Mesothelial cell of epicardium (in vitro differentiated cells): ENCODE results near the gene RYR1. TPM values are rescaled to one million over a fixed set of nuclear protein-coding genes. Genes with fewer than 3 reads are reported as not detected.

Source experiments
- DNase-seq, 2 experiments: peaks; one replicate each; pipeline ENCODE4 v3.0.0; 2021; ENCODE audit warnings: low spot score in 2 of 2; ENCODE audit not compliant: unreplicated experiment in 2 of 2
- H3K27ac Mint-ChIP-seq: 2 replicates; pipeline ENCODE4 v1.8.0; 2021; ENCODE audit warnings: mixed read lengths
- H3K27me3 Mint-ChIP-seq: 2 replicates; pipeline ENCODE4 v1.8.0; 2021; ENCODE audit warnings: low read depth, mixed read lengths
- H3K36me3 Mint-ChIP-seq: 2 replicates; pipeline ENCODE4 v1.8.0; 2021; ENCODE audit warnings: mixed read lengths
- H3K4me1 Mint-ChIP-seq: 2 replicates; pipeline ENCODE4 v1.8.0; 2021; ENCODE audit warnings: mixed read lengths
- H3K4me3 Mint-ChIP-seq: 2 replicates; pipeline ENCODE4 v1.8.0; 2021; ENCODE audit warnings: mild to moderate bottlenecking, moderate library complexity, mixed read lengths
- H3K9me3 Mint-ChIP-seq: 2 replicates; pipeline ENCODE4 v1.8.0; 2021; ENCODE audit warnings: mixed read lengths
- total RNA-seq: library from RNA; stranded (reverse); gene quantifications from 3 replicates; pipeline ENCODE4 v1.2.1, GENCODE V29; 2021
- TF ChIP-seq, protein P1 (sequence below): fragments of 200-600 bp; sonication (generic); IDR thresholded peaks from one replicate; pipeline ENCODE4 v1.5.0; 2021; ENCODE audit warnings: antibody characterized with exemption; ENCODE audit not compliant: unreplicated experiment

Gene RYR1
- total RNA-seq, 1 donor from 2014 or later: 0.27 TPM

DNA sequence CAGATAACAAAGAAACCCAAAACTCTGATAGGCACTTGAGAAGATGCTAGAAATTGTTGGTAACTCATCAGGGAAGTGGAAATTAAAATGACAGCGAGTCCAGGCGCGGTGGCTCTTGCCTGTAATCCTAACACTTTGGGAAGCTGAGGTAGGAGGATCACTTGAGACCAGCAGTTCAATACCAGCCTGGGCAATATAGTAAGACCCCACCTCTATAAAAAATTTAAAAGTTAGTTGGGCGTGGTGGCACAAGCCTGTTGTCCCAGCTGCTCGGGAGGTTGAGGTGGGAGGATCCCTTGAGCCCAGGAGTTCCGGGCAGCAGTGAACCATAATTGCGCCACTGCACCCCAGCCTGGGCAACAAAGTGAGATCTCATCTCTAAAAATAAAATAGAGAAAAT is 2.6 kb upstream of the RYR1 start:
- TF ChIP-seq, protein P1, sequence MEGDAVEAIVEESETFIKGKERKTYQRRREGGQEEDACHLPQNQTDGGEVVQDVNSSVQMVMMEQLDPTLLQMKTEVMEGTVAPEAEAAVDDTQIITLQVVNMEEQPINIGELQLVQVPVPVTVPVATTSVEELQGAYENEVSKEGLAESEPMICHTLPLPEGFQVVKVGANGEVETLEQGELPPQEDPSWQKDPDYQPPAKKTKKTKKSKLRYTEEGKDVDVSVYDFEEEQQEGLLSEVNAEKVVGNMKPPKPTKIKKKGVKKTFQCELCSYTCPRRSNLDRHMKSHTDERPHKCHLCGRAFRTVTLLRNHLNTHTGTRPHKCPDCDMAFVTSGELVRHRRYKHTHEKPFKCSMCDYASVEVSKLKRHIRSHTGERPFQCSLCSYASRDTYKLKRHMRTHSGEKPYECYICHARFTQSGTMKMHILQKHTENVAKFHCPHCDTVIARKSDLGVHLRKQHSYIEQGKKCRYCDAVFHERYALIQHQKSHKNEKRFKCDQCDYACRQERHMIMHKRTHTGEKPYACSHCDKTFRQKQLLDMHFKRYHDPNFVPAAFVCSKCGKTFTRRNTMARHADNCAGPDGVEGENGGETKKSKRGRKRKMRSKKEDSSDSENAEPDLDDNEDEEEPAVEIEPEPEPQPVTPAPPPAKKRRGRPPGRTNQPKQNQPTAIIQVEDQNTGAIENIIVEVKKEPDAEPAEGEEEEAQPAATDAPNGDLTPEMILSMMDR: no peak
- H3K27me3 Mint-ChIP-seq: peaks cover 36% of the 10 kb centered on the region
- no peaks in the 10 kb centered on the region for H3K36me3 Mint-ChIP-seq
- DNase-seq: no peak
- H3K27ac Mint-ChIP-seq: no peak overlapping the region
- H3K9me3 Mint-ChIP-seq: no peaks in the 10 kb centered on the region
- H3K4me1 Mint-ChIP-seq: peaks cover 12% of the 10 kb centered on the region
- H3K4me3 Mint-ChIP-seq: no peak overlapping the region

DNA sequence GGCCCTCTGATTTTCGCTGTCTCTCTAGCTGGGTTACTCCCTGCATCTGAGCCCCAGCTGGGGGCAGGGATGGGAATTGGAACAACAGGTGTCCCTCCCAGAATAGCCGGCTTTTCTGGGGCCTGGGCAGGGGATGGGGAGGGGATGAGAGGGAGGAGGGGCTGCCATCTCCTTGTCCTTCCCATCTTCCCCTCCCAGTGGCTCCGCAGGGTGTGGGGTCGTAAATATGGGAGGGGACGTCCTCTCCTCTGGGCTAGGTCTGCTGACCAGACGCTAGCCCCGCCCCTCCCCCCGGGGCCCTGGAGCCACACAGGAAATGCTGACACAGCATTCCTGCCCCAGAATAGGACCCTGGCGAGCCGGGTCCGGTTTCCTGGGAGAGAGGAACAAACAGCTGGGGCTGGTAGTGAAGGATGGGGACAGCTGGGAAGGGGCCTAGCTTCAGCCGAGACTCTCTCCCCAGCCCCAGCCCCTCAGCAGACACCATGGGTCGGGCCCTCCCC is 1.1 kb downstream of the RYR1 start:
- Mint-ChIP-seq H3K27ac (no peak overlapping the region), H3K4me3 (no peak overlapping the region), H3K9me3 (no peaks in the 10 kb centered on the region), H3K4me1 (peaks cover 8% of the 10 kb centered on the region), H3K27me3 (peaks cover 28% of the 10 kb centered on the region), H3K36me3 (no peaks in the 10 kb centered on the region)
- TF ChIP-seq, protein P1: no peak
- DNase-seq: no peak

DNA sequence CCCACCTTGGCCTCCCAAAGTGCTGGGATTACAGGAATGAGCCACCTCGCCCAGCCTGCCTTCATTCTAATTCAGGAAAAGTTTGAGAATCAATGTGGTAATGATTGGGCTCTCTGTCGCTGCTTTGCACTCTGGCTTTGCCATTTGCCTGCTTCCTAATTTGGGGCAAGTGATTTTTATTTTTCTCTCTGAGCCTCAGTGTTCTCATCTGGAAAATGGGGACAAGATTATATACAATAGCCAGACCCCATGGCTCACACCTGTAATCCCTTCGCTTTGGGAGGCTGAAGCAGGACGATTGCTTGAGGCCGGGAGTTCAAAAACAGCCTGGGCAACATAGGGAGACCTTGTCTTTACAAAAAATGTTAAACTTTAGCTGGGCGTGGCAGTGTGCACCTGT is 3.8 kb downstream of the RYR1 start:
- Mint-ChIP-seq H3K4me1 (peaks cover 8% of the 10 kb centered on the region), H3K9me3 (no peaks in the 10 kb centered on the region), H3K27me3 (peaks cover 22% of the 10 kb centered on the region), H3K36me3 (no peaks in the 10 kb centered on the region), H3K4me3 (no peak overlapping the region), H3K27ac (no peak overlapping the region)
- DNase-seq: no peak
- TF ChIP-seq, protein P1: no peak

DNA sequence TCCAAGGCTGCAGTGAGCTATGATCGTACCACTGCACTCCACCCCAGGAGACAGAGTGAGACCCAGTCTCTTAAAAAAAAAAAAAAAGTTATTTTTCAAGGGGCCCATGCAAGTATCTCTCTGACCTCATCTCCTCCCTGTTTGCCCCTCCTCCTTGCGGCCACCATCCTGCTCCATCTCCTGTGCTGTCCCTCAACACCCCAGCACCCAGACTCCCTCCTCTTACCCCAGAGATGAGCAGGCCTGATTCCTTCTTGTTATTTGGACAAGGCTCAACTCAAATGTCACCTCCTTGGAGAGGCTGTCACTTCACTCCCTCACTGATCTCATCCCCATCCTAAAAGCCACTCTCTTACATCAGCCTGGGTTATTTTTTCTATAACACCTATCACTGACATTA is 4.4 kb downstream of the RYR1 start:
- no peak overlapping the region for H3K27ac Mint-ChIP-seq
- peaks cover 20% of the 10 kb centered on the region for H3K27me3 Mint-ChIP-seq
- H3K4me1 Mint-ChIP-seq: peaks cover 8% of the 10 kb centered on the region
- H3K36me3 Mint-ChIP-seq: no peaks in the 10 kb centered on the region
- H3K9me3 Mint-ChIP-seq: no peaks in the 10 kb centered on the region
- H3K4me3 Mint-ChIP-seq: no peak overlapping the region
- TF ChIP-seq, protein P1: no peak
- no peak for DNase-seq

DNA sequence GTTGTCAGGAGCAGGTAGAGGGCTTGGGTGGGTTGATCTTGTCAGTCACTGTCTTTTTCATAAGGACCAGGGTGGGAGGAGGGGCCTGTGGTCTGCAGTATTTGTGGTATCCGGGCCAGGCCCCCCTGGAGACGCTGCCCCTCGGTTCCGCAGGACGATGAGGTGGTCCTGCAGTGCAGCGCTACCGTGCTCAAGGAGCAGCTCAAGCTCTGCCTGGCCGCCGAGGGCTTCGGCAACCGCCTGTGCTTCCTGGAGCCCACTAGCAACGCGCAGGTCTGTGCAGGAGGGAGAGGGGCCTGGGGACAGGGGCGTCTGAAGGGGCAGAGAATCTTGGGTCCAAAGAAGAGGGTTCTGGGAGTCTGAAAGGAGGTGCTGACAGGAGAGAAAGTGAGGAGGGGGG is 7.1 kb downstream of the RYR1 start:
- Mint-ChIP-seq H3K9me3 (no peaks in the 10 kb centered on the region), H3K27me3 (peaks cover 8% of the 10 kb centered on the region), H3K36me3 (no peaks in the 10 kb centered on the region), H3K4me1 (no peaks in the 10 kb centered on the region), H3K27ac (no peak overlapping the region), H3K4me3 (no peak overlapping the region)
- TF ChIP-seq, protein P1: no peak
- no peak for DNase-seq
